Ishikawa (cell line): ENCODE measurements around the gene HIF3A.

Experiments used
- YY1 ChIP-seq: IDR thresholded peaks from 2 replicates; pipeline ENCODE4 v1.6.1; 2012; ENCODE audit warnings: low read depth
- TF ChIP-seq, protein P1 (sequence below): IDR thresholded peaks from 2 replicates; pipeline ENCODE4 v1.6.1; 2012

DNA sequence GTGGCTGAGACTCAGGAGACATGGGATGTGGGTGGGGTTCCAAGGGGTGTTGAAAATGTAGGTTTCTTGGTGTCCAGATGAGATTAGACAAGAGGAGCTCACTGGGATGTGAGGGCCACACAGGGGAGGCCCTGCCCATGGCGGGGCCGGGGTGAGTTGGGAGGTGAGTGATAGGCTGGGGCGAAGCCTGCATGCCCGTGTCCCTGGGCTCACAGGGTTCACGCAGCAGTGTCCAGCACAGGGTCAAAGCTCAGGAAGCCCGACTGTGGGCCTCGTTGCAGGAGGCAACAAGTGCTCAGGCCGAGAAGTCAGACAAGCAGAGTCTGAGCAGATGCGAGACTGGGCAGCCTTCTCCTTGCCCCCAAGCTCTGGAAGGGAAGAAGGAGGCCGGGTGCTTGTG lies 89.3 kb downstream of the HIF3A start:
- TF ChIP-seq, protein P1, sequence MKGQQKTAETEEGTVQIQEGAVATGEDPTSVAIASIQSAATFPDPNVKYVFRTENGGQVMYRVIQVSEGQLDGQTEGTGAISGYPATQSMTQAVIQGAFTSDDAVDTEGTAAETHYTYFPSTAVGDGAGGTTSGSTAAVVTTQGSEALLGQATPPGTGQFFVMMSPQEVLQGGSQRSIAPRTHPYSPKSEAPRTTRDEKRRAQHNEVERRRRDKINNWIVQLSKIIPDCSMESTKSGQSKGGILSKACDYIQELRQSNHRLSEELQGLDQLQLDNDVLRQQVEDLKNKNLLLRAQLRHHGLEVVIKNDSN = no peak
- no peak for TF ChIP-seq YY1
